ENCODE results near the gene SULT2B1. TPM values are rescaled to one million over a fixed set of nuclear protein-coding genes. Genes with fewer than 3 reads are reported as not detected.

Gene SULT2B1
- total and polyA plus RNA-seq, 2 experiments from 2014 or later, result 0.79 TPM; not detected in 1

- peak overlapping the region; percentile 33 for H3K4me2 ChIP-seq
- H3K27ac ChIP-seq, result peak overlapping the region; percentile 89
- H3K79me2 ChIP-seq, result peaks cover 21% of the 10 kb centered on the region
- 79% methylated on average over 6 of the region's 6 CpGs for WGBS (ENCODE audit: low lambda C conversion rate, missing lambda C conversion rate)
- H4K20me1 ChIP-seq (ENCODE audit: insufficient read depth, poor library complexity, severe bottlenecking), result no peaks in the 10 kb centered on the region
- TF ChIP-seq EZH2phosphoT487 (IDR thresholded peaks at IDR 0.05; ENCODE audit: low read depth, severe bottlenecking, unreplicated experiment) (no peak), EZH2 (IDR thresholded peaks at IDR 0.05; ENCODE audit: borderline replicate concordance) (no peak), CTCF (IDR thresholded peaks at IDR 0.05; ENCODE audit: poor library complexity) (no peak)
- no peaks in the 10 kb centered on the region for H3K27me3 ChIP-seq
- H3K4me1 ChIP-seq (ENCODE audit: insufficient read depth), result peaks cover 40% of the 10 kb centered on the region
- DNase-seq (ENCODE audit: low spot score), result peak; percentile 56
- no peaks in the 10 kb centered on the region for H3K36me3 ChIP-seq (replicated peaks; ENCODE audit: insufficient read depth, low read depth)
- no peak overlapping the region for H2AFZ ChIP-seq
- H3K9me3 ChIP-seq (ENCODE audit: low read depth), result no peaks in the 10 kb centered on the region
- H3K4me3 ChIP-seq, result no peak overlapping the region
- H3K9me2 ChIP-seq (replicated peaks; ENCODE audit: insufficient read depth), result no peaks in the 10 kb centered on the region
Observed at GRCh38 chr19:48627201-48627864, 75.4 kb downstream of the SULT2B1 start.

- no peaks in the 10 kb centered on the region for H4K20me1 ChIP-seq (ENCODE audit: insufficient read depth, poor library complexity, severe bottlenecking)
- H3K79me2 ChIP-seq, result peaks cover 21% of the 10 kb centered on the region
- H3K27me3 ChIP-seq, result no peaks in the 10 kb centered on the region
- TF ChIP-seq EZH2 (IDR thresholded peaks at IDR 0.05; ENCODE audit: borderline replicate concordance) (no peak), EZH2phosphoT487 (IDR thresholded peaks at IDR 0.05; ENCODE audit: low read depth, severe bottlenecking, unreplicated experiment) (no peak), CTCF (IDR thresholded peaks at IDR 0.05; ENCODE audit: poor library complexity) (no peak)
- H3K9me2 ChIP-seq (replicated peaks; ENCODE audit: insufficient read depth), result no peaks in the 10 kb centered on the region
- DNase-seq (ENCODE audit: low spot score), result peak; percentile 6
- no peaks in the 10 kb centered on the region for H3K36me3 ChIP-seq (replicated peaks; ENCODE audit: insufficient read depth, low read depth)
- H2AFZ ChIP-seq, result no peak overlapping the region
- H3K4me3 ChIP-seq, result no peak overlapping the region
- peaks cover 38% of the 10 kb centered on the region for H3K4me1 ChIP-seq (ENCODE audit: insufficient read depth)
- H3K9me3 ChIP-seq (ENCODE audit: low read depth), result no peaks in the 10 kb centered on the region
- 95% methylated on average over 15 of the region's 17 CpGs for WGBS (ENCODE audit: low lambda C conversion rate, missing lambda C conversion rate)
- peak overlapping the region; percentile 33 for H3K4me2 ChIP-seq
- H3K27ac ChIP-seq, result peak overlapping the region; percentile 89
Observed at GRCh38 chr19:48627865-48628314, 75.9 kb downstream of the SULT2B1 start.

GRCh38 chr19:48628486-48629296 is 76.7 kb downstream of the SULT2B1 start:
- Histone ChIP-seq H3K27ac (no peak overlapping the region), H3K4me1 (ENCODE audit: insufficient read depth) (peaks cover 37% of the 10 kb centered on the region), H3K79me2 (peaks cover 21% of the 10 kb centered on the region), H3K9me3 (ENCODE audit: low read depth) (no peaks in the 10 kb centered on the region), H3K4me3 (no peak overlapping the region), H3K36me3 (replicated peaks; ENCODE audit: insufficient read depth, low read depth) (no peaks in the 10 kb centered on the region), H3K27me3 (no peaks in the 10 kb centered on the region), H2AFZ (no peak overlapping the region), H3K4me2 (no peak overlapping the region), H3K9me2 (replicated peaks; ENCODE audit: insufficient read depth) (no peaks in the 10 kb centered on the region), H4K20me1 (ENCODE audit: insufficient read depth, poor library complexity, severe bottlenecking) (no peaks in the 10 kb centered on the region)
- DNase-seq (ENCODE audit: low spot score), result peak; percentile 8
- 91% methylated on average over 16 of the region's 34 CpGs for WGBS (ENCODE audit: low lambda C conversion rate, missing lambda C conversion rate)
- TF ChIP-seq EZH2 (IDR thresholded peaks at IDR 0.05; ENCODE audit: borderline replicate concordance), result no peak
- TF ChIP-seq EZH2phosphoT487 (IDR thresholded peaks at IDR 0.05; ENCODE audit: low read depth, severe bottlenecking, unreplicated experiment), result no peak
- TF ChIP-seq CTCF (IDR thresholded peaks at IDR 0.05; ENCODE audit: poor library complexity), result no peak
